ENCODE data around the gene PSMA6.
"Not testable (repeated sequence)": the region's sequence is repeated elsewhere in the genome, so short reads cannot be mapped to it uniquely, and the experiment has no call there.

- TF ChIP-seq CTCF, EZH2phosphoT487 (IDR thresholded peaks at IDR 0.05; ENCODE audit: low read length): not testable (repeated sequence)
Observed at GRCh38 chr14:35359655-35360054, 67.5 kb downstream of the PSMA6 start.

All from MM.1S (cell line).